Measurements from ENCODE around the gene RETREG1.

Gene RETREG1

GRCh38 chr5:16534280-16534679, 82.5 kb downstream of the RETREG1 start:
- Histone ChIP-seq H3K9me3 (ENCODE audit: control insufficient read depth, insufficient read depth, low read depth, low read length) (no peaks in the 10 kb centered on the region), H3K4me3 (ENCODE audit: low read depth, low read length) (no peak overlapping the region), H3K4me1 (ENCODE audit: control insufficient read depth, insufficient read depth, low read length) (no peaks in the 10 kb centered on the region), H3K27ac (ENCODE audit: extremely low read depth, low read depth, low read length) (no peak overlapping the region), H3K36me3 (ENCODE audit: control insufficient read depth in 2 of 2, insufficient read depth in 1 of 2, low read length in 2 of 2) (no peaks in the 10 kb centered on the region; a peak in 1 of 3 replicates)
- CTCF ChIA-PET, result interaction anchor here (1.1 to 1.8 kb wide), 2 partner anchors 17 to 18 kb away, joined by 7 to 12 read pairs; no protein-coding TSS in a partner anchor
- TF ChIP-seq ZNF654 (tag by site-specific recombination; IDR thresholded peaks at IDR 0.05; ENCODE audit: low read depth) (no peak), ZNF248 (tag by site-specific recombination; IDR thresholded peaks at IDR 0.05) (no peak), ZEB2 (tag by site-specific recombination; IDR thresholded peaks at IDR 0.05) (no peak), ZNF324 (tag by site-specific recombination; IDR thresholded peaks at IDR 0.05) (no peak), ZNF488 (tag by site-specific recombination; IDR thresholded peaks at IDR 0.05) (no peak), ZNF707 (tag by site-specific recombination; IDR thresholded peaks at IDR 0.05) (no peak), ZNF785 (tag by site-specific recombination; IDR thresholded peaks at IDR 0.05) (no peak), ZNF660 (tag by site-specific recombination; IDR thresholded peaks at IDR 0.05) (no peak), OVOL3 (tag by site-specific recombination; IDR thresholded peaks at IDR 0.05) (no peak), ZNF266 (tag by site-specific recombination; IDR thresholded peaks at IDR 0.05; ENCODE audit: low read depth) (no peak), ZNF175 (tag by site-specific recombination; IDR thresholded peaks at IDR 0.05) (no peak), ZFP37 (tag by site-specific recombination; IDR thresholded peaks at IDR 0.05) (no peak), ZNF830 (tag by site-specific recombination; IDR thresholded peaks at IDR 0.05; ENCODE audit: low read depth) (no peak), HOXA7 (CRISPR knock-in tag; IDR thresholded peaks at IDR 0.05; ENCODE audit: borderline replicate concordance) (no peak), ZNF645 (tag by site-specific recombination; IDR thresholded peaks at IDR 0.05) (no peak), ZFHX2 (tag by site-specific recombination; conservative IDR thresholded peaks at IDR 0.05) (no peak), GLIS1 (tag by site-specific recombination; IDR thresholded peaks at IDR 0.05) (no peak), ZNF580 (tag by site-specific recombination; IDR thresholded peaks at IDR 0.05) (no peak)
- POLR2A ChIA-PET, result no interaction called here

- no peaks in the 10 kb centered on the region for H3K9me3 ChIP-seq (ENCODE audit: control insufficient read depth, insufficient read depth, low read depth, low read length)
- no peaks in the 10 kb centered on the region; a peak in 1 of 3 replicates for H3K36me3 ChIP-seq (ENCODE audit: control insufficient read depth in 2 of 2, insufficient read depth in 1 of 2, low read length in 2 of 2)
- H3K4me3 ChIP-seq (ENCODE audit: low read depth, low read length), result no peak overlapping the region
- ChIA-PET CTCF (no interaction called here), POLR2A (no interaction called here)
- H3K27ac ChIP-seq (ENCODE audit: extremely low read depth, low read depth, low read length), result no peak overlapping the region
- no peaks in the 10 kb centered on the region for H3K4me1 ChIP-seq (ENCODE audit: control insufficient read depth, insufficient read depth, low read length)
- TF ChIP-seq ZNF26 (tag by site-specific recombination; IDR thresholded peaks at IDR 0.05) (no peak), AEBP2 (tag by site-specific recombination; IDR thresholded peaks at IDR 0.05; ENCODE audit: borderline replicate concordance) (no peak), ZBTB8A (tag by site-specific recombination; IDR thresholded peaks at IDR 0.05) (no peak), ZNF747 (tag by site-specific recombination; IDR thresholded peaks at IDR 0.05) (no peak), ZNF843 (tag by site-specific recombination; IDR thresholded peaks at IDR 0.05) (no peak), ZNF223 (tag by site-specific recombination; IDR thresholded peaks at IDR 0.05) (no peak), ZNF112 (tag by site-specific recombination; IDR thresholded peaks at IDR 0.05) (no peak), ZNF585B (tag by site-specific recombination; IDR thresholded peaks at IDR 0.05) (no peak), KLF9 (tag by site-specific recombination; IDR thresholded peaks at IDR 0.05; ENCODE audit: low read depth) (no peak), ZNF280D (tag by site-specific recombination; IDR thresholded peaks at IDR 0.05) (no peak), YY2 (tag by site-specific recombination; IDR thresholded peaks at IDR 0.05) (no peak), ZNF433 (tag by site-specific recombination; IDR thresholded peaks at IDR 0.05; ENCODE audit: low read depth) (no peak)
These were observed 85.6 kb downstream of the RETREG1 start for GRCh38 chr5:16531063-16531648.
